GM15510 (cell line): ENCODE results near the gene RNF183.

ENCODE experiments used
- POLR2A ChIP-seq: IDR thresholded peaks from 3 replicates; pipeline ENCODE4 v1.6.1; 2011; ENCODE audit warnings: borderline replicate concordance; ENCODE audit not compliant: insufficient read length; ENCODE audit errors: extremely low read depth

The RNF183 gene, protein sequence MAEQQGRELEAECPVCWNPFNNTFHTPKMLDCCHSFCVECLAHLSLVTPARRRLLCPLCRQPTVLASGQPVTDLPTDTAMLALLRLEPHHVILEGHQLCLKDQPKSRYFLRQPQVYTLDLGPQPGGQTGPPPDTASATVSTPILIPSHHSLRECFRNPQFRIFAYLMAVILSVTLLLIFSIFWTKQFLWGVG

DNA sequence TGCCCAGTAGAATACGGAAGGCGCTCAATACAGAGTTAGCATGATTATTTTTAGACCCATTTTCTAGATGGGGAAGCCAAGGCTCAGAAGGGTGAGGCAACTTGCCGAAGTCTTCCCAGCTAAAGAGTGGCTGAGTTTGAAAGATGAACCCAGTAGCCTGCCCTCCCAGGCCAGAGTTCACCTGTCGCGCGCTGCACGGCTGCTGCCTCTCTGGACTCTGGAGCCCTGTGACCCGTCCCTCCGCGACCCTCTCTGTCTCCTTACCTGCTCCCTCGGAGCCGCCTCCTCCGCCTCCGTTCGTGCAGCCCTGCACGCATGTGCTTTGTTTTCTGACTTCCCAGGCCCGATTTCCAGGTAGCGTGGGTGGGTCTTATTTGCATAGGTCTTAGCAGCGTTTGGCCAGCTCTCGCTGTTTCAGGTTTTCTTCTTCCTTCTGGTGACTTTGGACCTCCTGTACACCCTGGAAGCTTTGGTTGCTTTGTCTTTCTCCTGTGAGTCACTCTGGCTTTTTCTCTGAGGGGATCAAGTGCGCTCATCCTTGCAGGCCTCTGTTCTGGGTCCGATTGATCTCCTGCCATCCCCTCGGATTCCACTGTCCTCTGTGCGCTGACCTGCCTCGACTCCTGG is at the start of gene RNF183:
Gene RNF183 (minus strand): TSS at position 585 of the 627 bp plus-strand sequence. CDS start 5,192 bp downstream, outside the sequence.
- no peak for TF ChIP-seq POLR2A

DNA sequence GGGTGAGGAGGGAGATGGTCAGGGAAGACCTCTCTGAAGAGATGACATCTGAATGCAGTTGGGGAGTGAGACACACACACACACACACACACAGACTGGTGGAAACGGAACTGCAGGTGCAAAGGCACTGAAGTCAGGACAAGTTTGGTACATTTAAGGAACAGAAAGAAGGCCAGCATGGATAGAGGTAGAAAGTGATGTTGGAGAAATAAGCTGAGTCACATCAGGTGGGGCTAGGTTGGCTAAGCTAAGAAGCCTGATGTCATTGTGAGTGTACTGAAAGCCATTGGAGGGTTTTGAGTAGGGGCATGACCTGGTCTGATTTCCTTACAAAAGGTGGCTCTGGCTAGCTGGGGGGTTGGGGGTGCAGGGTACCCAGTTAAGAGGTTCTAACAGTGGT is 49.2 kb upstream of the RNF183 start:
- no peak for TF ChIP-seq POLR2A

DNA sequence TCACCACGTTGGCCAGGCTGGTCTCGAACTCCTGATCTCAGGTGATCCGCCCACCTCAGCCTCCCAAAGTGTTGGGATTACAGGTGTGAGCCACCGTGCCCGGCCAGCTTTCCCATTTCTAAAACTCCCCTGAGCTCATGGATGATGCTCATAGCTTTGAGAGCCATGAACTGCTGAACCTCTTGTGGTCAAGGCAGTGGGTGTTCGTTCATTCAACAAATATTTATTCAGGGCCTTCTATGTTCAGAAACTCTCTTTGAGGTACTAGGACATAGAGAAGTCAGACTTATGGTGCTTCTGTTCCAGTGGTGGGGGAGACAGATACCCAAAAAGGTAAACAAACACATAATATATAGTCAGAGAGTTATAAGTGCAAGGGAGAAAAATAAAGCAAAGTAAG is 48.8 kb upstream of the RNF183 start:
- no peak for TF ChIP-seq POLR2A

DNA sequence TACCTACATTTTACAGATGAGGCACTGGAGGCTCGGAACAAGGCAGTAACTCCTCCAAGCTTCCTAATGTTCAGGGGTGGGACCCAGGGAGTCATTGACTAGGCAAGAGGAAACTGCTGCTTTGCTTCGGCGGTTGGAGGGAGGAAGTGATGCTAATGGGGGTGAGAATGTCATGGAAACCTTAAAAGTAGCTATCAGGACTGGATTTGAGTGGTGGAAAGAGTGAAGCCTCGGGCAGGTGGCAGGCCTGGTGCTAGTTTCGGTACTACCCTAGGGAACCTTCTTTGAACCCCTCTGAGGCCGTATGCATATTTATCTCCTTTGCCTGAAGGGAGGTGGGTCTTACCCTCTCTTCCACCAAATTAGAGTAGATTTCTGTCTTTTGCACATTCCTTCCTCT is 47.8 kb upstream of the RNF183 start:
- TF ChIP-seq POLR2A = no peak

DNA sequence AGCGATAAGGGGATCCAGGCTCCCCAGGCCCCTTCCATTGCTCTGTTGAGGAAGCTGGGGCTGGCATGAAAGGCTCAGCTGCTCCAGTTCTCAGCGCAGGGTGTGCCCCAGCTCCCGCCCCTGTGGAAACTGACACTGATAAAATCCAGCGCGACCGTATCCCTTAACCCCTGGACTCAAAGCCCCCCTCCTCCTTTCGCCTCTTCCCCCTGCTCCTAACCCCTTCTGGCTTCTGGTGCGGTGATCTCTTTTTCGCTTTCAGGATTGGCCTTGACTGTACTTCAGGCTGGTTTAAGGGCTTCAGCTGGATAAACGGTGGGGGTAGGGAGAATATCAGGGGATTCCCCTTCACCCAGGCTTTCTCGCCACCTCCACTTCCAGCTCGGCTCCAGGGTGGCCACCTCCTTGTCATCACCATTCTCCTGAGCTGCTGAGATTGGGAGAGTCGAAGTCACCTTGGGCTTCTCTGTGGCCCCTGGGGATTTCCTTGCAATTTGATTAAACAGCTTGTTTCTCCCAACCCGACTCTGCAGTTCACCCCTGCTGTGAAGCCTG is 47.0 kb upstream of the RNF183 start:
- TF ChIP-seq POLR2A = no peak

DNA sequence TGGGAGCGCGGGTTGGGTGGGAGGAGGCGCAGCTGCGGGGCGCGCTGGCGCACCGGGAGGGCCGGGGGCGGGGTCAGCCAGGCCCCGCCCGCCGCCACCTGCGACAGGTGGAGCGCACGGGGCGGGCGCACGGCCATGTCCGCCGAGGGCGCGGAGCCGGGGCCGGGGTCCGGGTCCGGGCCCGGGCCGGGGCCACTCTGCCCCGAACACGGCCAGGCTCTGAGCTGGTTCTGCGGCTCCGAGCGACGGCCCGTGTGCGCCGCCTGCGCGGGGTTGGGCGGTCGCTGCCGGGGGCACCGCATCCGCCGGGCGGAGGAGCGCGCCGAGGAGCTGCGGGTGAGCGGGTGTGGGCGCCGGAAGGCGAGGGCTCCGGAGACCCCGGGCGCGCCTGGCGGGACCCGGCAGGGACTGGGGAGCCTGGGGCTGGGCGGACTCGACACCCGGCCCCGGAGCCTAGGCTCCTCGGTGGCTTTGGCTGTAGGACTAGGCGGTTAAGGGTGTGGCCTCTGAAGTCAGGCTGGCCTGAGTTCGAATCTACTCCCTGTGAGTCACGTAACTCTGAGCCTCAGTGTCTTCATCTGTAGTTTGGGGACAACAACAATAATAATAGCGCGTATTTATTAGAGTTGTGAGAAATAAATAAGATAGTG is 46.4 kb upstream of the RNF183 start, which contains the start of gene BSPRY:
Gene BSPRY (plus strand): TSS at position 97 of the 650 bp plus-strand sequence. CDS start 39 bp downstream, at position 136.
- peak; percentile 38 for TF ChIP-seq POLR2A

DNA sequence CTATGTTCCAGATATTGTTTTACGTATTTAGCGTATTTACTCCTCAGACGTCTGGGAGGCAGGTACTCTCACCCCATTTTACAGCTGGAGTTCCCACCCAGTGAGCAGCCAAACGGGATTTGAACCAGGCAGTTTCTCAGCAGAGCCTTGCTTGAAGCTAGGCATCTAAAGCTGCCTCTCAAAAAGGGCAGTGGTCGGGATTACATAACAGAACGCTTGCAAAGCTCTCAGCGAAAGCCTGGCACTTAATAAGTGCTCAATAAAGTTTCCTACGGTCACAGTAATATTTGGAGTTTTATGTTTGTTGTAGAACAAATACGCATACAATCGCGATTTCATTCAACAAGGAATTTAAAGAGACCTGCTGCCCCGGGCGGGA is 45.9 kb upstream of the RNF183 start:
- TF ChIP-seq POLR2A = no peak

DNA sequence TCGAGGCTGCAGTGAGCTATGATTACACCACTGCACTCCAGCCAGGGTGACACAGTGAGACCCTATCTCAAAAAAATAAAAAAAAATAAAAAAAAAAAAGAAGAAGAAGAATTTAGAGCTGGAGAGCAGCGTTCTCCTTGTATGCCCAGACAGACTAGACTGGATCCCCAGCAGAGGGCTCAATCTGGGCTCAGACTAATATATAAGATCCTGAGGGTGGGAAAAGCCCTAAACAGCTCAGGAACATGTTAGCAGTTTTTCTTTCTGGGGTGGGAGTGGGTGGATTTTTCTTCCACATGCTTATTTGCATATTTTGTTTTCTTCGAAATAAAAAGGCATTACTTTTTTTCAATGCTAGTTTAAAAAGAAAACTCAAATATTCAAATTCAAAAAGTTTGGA is 45.3 kb upstream of the RNF183 start:
- no peak for TF ChIP-seq POLR2A

DNA sequence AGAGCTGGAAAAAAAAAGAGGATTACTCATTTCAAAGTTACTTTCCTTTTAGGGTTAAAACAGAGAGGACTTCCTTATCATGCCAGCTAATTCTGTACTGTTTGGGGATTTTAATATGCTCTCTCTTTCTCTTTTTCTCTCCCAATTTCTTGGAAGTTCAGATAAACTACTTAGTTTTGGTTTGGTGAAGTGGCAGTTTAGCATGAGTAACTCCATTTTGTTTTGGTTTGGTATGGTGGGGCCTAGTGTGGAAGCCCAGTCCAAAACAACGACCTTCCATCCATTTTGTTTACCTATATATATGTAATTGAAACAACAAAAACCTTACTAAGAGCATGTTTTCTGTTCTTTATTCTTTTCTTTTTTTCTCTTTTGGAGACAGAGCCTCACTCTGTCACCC is 42.5 kb upstream of the RNF183 start:
- TF ChIP-seq POLR2A = no peak

DNA sequence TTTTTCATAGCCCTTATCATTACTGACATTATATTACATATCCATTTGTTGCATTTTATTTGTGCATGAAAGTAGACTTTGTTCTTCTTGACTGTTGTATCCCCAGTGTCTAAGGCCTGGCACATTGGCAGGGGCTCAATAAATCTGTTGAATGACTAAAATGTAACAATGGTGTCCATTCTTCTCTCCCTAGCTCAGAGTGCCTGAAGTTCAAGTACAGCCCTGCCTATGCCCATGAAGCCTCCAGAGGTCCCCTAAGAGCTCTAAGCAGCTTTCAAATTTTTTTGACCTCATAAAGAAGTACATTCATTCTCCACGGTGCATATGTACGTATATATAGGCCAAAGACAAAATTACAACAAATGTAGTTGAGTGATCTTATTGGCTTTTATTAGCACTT is 42.0 kb upstream of the RNF183 start:
- no peak for TF ChIP-seq POLR2A

DNA sequence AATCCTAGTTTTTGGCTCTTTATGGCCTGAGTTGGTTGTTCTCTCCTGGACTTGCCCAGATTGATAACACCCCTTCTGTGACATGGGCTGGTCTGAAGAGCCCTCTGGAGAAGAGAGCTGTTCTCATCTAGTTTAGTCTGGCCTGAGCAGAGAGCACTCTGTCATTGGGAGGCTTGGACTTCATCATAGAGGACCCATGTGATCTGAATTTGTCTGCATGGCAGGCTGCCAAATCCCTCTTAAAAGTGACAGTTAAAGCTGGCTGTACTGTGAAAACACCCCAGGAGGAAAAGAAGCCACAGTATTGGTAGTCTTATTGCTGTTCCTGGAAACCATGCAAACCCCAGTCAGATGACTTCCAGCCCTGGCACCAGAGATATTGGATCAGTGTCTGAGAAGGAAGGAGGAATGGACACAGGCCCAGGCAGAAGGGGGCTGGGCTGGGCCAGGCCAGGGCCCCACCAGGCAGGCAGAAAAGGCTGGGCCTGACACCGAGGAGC is 40.6 kb upstream of the RNF183 start:
- no peak for TF ChIP-seq POLR2A

DNA sequence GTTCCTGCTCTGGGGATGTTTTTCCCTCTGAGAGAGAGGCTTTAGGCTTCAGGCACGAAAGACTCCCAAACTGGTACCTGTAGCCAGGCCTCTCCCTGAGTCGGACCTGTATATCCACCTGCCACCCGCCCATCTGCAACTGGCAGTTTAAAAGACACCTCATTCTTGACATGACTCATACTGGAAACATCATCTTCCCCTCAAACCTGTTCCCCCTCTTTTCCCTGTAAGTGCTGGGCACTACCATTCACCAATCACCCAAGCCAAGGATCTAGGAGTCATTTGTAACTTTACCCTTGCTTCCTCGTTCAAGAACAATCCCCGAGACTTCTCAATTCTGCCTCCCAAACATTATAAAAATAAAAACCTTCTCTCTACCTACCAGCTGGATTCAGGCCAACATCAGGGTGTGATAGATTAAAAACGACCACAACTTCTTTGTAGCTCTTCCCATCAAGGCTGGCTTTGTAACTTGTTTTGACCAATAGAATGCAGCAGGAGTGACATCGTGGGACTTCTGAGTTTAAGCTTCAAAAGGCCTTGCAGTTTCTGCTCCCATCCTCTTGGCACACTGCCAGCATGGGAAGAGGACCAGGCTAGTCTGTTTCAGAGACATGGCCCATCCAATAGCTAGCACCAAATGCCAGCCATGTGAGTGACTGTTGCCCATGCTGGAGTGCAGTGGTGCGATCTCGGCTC is 38.7 kb upstream of the RNF183 start:
- TF ChIP-seq POLR2A = no peak

DNA sequence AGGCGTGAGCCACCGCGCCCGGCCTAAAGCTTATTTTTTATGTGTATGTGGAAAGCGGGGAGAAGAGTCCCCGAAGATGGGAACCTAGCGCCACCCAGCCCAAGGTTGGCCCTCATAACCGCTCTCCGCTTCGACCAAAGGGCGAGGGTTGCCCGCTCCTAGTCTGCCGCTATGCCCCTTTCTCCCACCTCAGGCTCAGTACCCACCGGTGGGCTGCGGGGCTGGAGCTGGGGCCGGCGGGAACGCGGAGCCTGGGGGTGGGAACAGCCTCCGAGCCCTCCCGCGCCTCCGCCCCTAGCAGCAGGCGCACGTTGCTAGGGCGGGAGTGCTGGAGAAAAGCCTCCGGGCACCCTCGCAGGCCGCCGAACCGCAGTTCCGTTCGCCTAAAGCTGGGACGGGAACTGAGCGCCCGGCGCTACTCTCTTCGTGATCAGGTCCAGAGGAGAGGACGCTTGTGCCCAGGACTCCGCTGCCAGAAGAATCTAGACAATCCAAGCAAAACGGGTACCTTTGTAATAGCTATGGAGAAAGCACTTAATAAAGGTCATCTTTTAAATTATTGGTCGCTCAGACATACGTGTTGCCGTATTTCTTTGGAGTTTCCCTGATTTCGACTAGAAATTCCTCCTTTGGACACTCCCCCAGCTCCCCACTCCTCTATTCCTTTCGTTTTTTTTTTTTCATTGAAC is 37.0 kb upstream of the RNF183 start, which contains the start of gene WDR31:
Gene WDR31 (minus strand): TSS at position 265 of the 689 bp plus-strand sequence. CDS start 8,253 bp downstream, outside the sequence.
- TF ChIP-seq POLR2A = peak; percentile 56

DNA sequence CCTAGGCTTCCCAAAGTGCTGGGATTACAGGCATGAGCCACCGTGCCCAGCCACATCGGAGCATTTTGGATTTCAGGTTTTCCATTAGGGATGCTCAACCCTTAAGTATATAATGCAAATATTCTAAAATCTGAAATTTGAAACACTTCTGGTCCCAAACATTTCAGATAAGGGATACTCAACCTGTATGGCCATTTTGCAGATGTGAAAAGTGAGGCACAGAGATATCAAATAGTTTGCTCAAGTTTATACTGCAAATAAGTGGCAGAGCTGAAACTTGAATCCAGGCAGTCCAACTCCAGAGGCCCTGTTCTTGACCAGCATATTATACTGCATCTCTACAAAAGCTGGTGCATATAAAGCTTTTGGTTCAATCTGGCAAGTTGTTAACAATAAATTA is 34.5 kb upstream of the RNF183 start:
- TF ChIP-seq POLR2A = no peak
